K562 (cell line): ENCODE measurements around the gene SLC9A1. TPM values are rescaled to one million over a fixed set of nuclear protein-coding genes. Genes with fewer than 3 reads are reported as not detected.
A peak's percentile ranks its signal among the peaks of the same experiment; 100 is the strongest.

Source experiments
- CREB3 ChIP-seq: fragments of 450-650 bp; conservative IDR thresholded peaks from 2 replicates; pipeline ENCODE4 v1.6.1; 2016; ENCODE audit warnings: missing genetic modification characterization, low read depth, mild to moderate bottlenecking, missing compliant biosample characterization, moderate library complexity
- DMBX1 ChIP-seq: fragments of 250-450 bp; sonication (Bioruptor Pico); IDR thresholded peaks from 2 replicates; pipeline ENCODE4 v1.8.0; 2022; ENCODE audit warnings: inconsistent platforms, mild to moderate bottlenecking, moderate library complexity, borderline replicate concordance
- HLTF ChIP-seq: fragments of 450-650 bp; IDR thresholded peaks from 2 replicates; pipeline ENCODE4 v1.6.1; 2016
- KLF13 ChIP-seq: fragments of 450-650 bp; IDR thresholded peaks from 2 replicates; pipeline ENCODE4 v1.6.1; 2016; ENCODE audit warnings: missing genetic modification characterization, low read depth, mild to moderate bottlenecking, missing compliant biosample characterization, moderate library complexity, borderline replicate concordance
- MAX ChIP-seq: sonication (generic); formaldehyde crosslinking; IDR thresholded peaks from 2 replicates; pipeline ENCODE4 v1.9.0; 2022; ENCODE audit warnings: mild to moderate bottlenecking, missing genetic modification reagents
- MTA1 ChIP-seq: fragments of 450-650 bp; IDR thresholded peaks from 2 replicates; pipeline ENCODE4 v1.6.1; 2017; ENCODE audit warnings: borderline replicate concordance
- MTA2 ChIP-seq: fragments of 450-650 bp; IDR thresholded peaks from 2 replicates; pipeline ENCODE4 v1.6.1; 2016; ENCODE audit warnings: low read depth
- SMARCB1 ChIP-seq: IDR thresholded peaks from 2 replicates; pipeline ENCODE4 v1.6.1; 2011; ENCODE audit warnings: improper control_type of control experiment, low read depth; ENCODE audit not compliant: insufficient read length
- TCF7 ChIP-seq: sonication (generic); IDR thresholded peaks from 2 replicates; pipeline ENCODE4 v1.6.1; 2016; ENCODE audit warnings: antibody characterized with exemption, borderline replicate concordance
- TGIF2 ChIP-seq: sonication (generic); formaldehyde crosslinking; IDR thresholded peaks from 2 replicates; pipeline ENCODE4 v1.8.1; 2022; ENCODE audit warnings: mild to moderate bottlenecking, missing genetic modification reagents, moderate library complexity
- THAP12 ChIP-seq: fragments of 250-450 bp; sonication (Bioruptor Pico); IDR thresholded peaks from 2 replicates; pipeline ENCODE4 v1.9.0; 2021; ENCODE audit warnings: mild to moderate bottlenecking, inconsistent platforms
- TRIM28 ChIP-seq: fragments of 450-650 bp; IDR thresholded peaks from 2 replicates; pipeline ENCODE4 v1.6.1; 2017
- ZNF140 ChIP-seq: fragments of 250-450 bp; sonication (Bioruptor Pico); IDR thresholded peaks from 2 replicates; pipeline ENCODE4 v1.8.0; 2021; ENCODE audit warnings: moderate library complexity, mild to moderate bottlenecking, inconsistent platforms
- ZNF175 ChIP-seq: fragments of 200-800 bp; sonication (Bioruptor generic); IDR thresholded peaks from 2 replicates; pipeline ENCODE4 v1.6.1; 2016; ENCODE audit warnings: low read depth, mild to moderate bottlenecking, missing genetic modification characterization, missing compliant biosample characterization
- ZNF184 ChIP-seq: sonication (generic); formaldehyde crosslinking; IDR thresholded peaks from 2 replicates; pipeline ENCODE4 v1.5.0; 2020; ENCODE audit warnings: missing genetic modification reagents
- ZNF407 ChIP-seq: fragments of 450-650 bp; IDR thresholded peaks from 2 replicates; pipeline ENCODE4 v1.6.1; 2016; ENCODE audit warnings: low read depth
- ZNF444 ChIP-seq: fragments of 250-450 bp; sonication (Bioruptor Pico); IDR thresholded peaks from 2 replicates; pipeline ENCODE4 v1.4.0; 2020; ENCODE audit warnings: mild to moderate bottlenecking, moderate library complexity
- ZNF717 ChIP-seq: fragments of 250-450 bp; sonication (Bioruptor Pico); IDR thresholded peaks from 2 replicates; pipeline ENCODE4 v1.5.0; 2021
- polyA plus RNA-seq, 8 experiments: library from polyadenylated mRNA; depleted of rRNA in 4 of 8; stranded (reverse) in 5 of 8; unstranded in 3 of 8; fragments of >200 nt; fragmentation: Nextera tagmentation in 2 of 8; fragmentation: Illumina TruSeq in 1 of 8; extraction: Ambion mirVana in 2 of 8; extraction: Trizol in 1 of 8; gene quantifications; 2 replicates each; pipeline versions ENCODE4 v1.2.1 to v1.2.3, GENCODE V29; 2011 to 2014; ENCODE audit warnings: inconsistent platforms in 1 of 8, missing spikeins in 1 of 8
- total RNA-seq, 7 experiments: library from RNA; depleted of rRNA in 6 of 7; stranded (reverse); fragments of >200 nt in 6 of 7; fragmentation: Illumina TruSeq in 2 of 7; extraction: Trizol in 2 of 7; gene quantifications; 2 replicates each; pipeline versions ENCODE4 v1.2.1 to v1.2.3, GENCODE V29; 2011 to 2021; ENCODE audit warnings: low replicate concordance in 1 of 7

SLC9A1 gene
- total and polyA plus RNA-seq, 9 of the 15 experiments (the other 6 are each of a cell fraction or from before 2014, with no cell fraction given): 0.59 to 14.4 (median 2.0) TPM

- TF ChIP-seq KLF13 (tag): no peak
- no peak for TF ChIP-seq CREB3 (tag)
- TF ChIP-seq TCF7: no peak
- TF ChIP-seq ZNF175 (CRISPR knock-in tag): no peak
- TF ChIP-seq MAX (CRISPR knock-in tag): no peak
- TF ChIP-seq ZNF717: no peak
- no peak for TF ChIP-seq THAP12
- no peak for TF ChIP-seq MTA1
- no peak for TF ChIP-seq SMARCB1
- TF ChIP-seq HLTF: no peak
- 0 out of 2 replicates have a peak, but pooled peaks have one; percentile 35 for TF ChIP-seq DMBX1
- no peak for TF ChIP-seq ZNF407
- peak; percentile 77 for TF ChIP-seq MTA2
- TF ChIP-seq ZNF184 (CRISPR knock-in tag): no peak
- TF ChIP-seq TGIF2: no peak
- no peak for TF ChIP-seq ZNF444 (CRISPR knock-in tag)
- no peak for TF ChIP-seq ZNF140 (CRISPR knock-in tag)
- no peak for TF ChIP-seq TRIM28
Observed at GRCh38 chr1:27157194-27157593, 2.3 kb upstream of the SLC9A1 start (continued).
